Dedifferentiated amniotic fluid mesenchymal stem cell (primary cell): Measurements from ENCODE around the gene CNGA3.
A peak's percentile ranks its signal among the peaks of the same experiment; 100 is the strongest.
"Not testable (repeated sequence)": the region's sequence is repeated elsewhere in the genome, so short reads cannot be mapped to it uniquely, and the experiment has no call there.

Experiments used
- DNase-seq: peaks from one replicate; pipeline ENCODE4 v3.0.0-alpha.2; 2016; ENCODE audit errors: extremely low spot score

The CNGA3 gene

GRCh38 chr2:98346311-98347236, at the start of gene CNGA3:
Gene CNGA3 (plus strand): TSS chr2:98346456. CDS start chr2:98369976, 23,520 bp downstream.
- no peak for DNase-seq

GRCh38 chr2:98297817-98298682, 48.2 kb upstream of the CNGA3 start:
- DNase-seq, result no peak

- no peak for DNase-seq
Observed at GRCh38 chr2:98298683-98299164, 47.5 kb upstream of the CNGA3 start.

- no peak for DNase-seq
Observed at GRCh38 chr2:98299211-98299905, 46.9 kb upstream of the CNGA3 start.

GRCh38 chr2:98300141-98300874, 45.9 kb upstream of the CNGA3 start:
- no peak for DNase-seq

GRCh38 chr2:98301469-98301868, 44.8 kb upstream of the CNGA3 start:
- DNase-seq, result no peak

- not testable (repeated sequence) for DNase-seq
Observed at GRCh38 chr2:98307131-98307696, 39.0 kb upstream of the CNGA3 start.

GRCh38 chr2:98308068-98308467, 38.2 kb upstream of the CNGA3 start:
- peak; percentile 20 for DNase-seq

GRCh38 chr2:98308532-98308931, 37.7 kb upstream of the CNGA3 start:
- DNase-seq, result no peak

- DNase-seq, result no peak
Observed at GRCh38 chr2:98309580-98309979, 36.7 kb upstream of the CNGA3 start.

GRCh38 chr2:98310010-98310409, 36.2 kb upstream of the CNGA3 start:
- DNase-seq, result no peak

- no peak for DNase-seq
Observed at GRCh38 chr2:98311090-98311489, 35.2 kb upstream of the CNGA3 start.

- DNase-seq, result no peak
Observed at GRCh38 chr2:98311771-98312545, 34.3 kb upstream of the CNGA3 start.

GRCh38 chr2:98313492-98314250, 32.6 kb upstream of the CNGA3 start:
- DNase-seq, result no peak

- no peak for DNase-seq
Observed at GRCh38 chr2:98314251-98314650, 32.0 kb upstream of the CNGA3 start.

GRCh38 chr2:98315957-98316356, 30.3 kb upstream of the CNGA3 start:
- DNase-seq, result no peak

GRCh38 chr2:98317214-98317613, 29.0 kb upstream of the CNGA3 start:
- no peak for DNase-seq

- DNase-seq, result not testable (repeated sequence)
Observed at GRCh38 chr2:98320171-98320570, 26.1 kb upstream of the CNGA3 start.

GRCh38 chr2:98324181-98324580, 22.1 kb upstream of the CNGA3 start:
- DNase-seq, result no peak
